B cell (primary cell): Measurements from ENCODE around the gene FCSK. TPM values are rescaled to one million over a fixed set of nuclear protein-coding genes. Genes with fewer than 3 reads are reported as not detected.

Experiments used
- ATAC-seq: fragments of 200-7000 bp; cut with Tn5 transposase; one replicate; pipeline ENCODE4 v1.10.0; 2021; ENCODE audit warnings: low read depth, mild to moderate bottlenecking, moderate number of reproducible peaks, moderate library complexity
- CTCF ChIA-PET: fragments of 350-600 bp; sonication (Branson Sonifier 250); formaldehyde crosslinking; loops from one replicate; lab custom pipeline; 2021; ENCODE audit warnings: antibody characterized with exemption, inconsistent platforms; lab: Charles Lee
- POLR2A ChIA-PET: fragments of 350-600 bp; sonication (Branson Sonifier 250); formaldehyde crosslinking; loops from one replicate; lab custom pipeline; 2021; ENCODE audit warnings: antibody characterized with exemption; lab: Charles Lee
- DNase-seq: peaks from one replicate; pipeline ENCODE4 v3.0.0; 2013
- H2AFZ ChIP-seq: 2 replicates; pipeline ENCODE4 v1.6.1; 2012; ENCODE audit warnings: mild to moderate bottlenecking, low read depth, low read length; ENCODE audit not compliant: insufficient read depth, poor library complexity, severe bottlenecking
- H3K27ac ChIP-seq, 2 donors: 1 replicate in 1 of 2; 2 replicates in 1 of 2; pipeline ENCODE4 v1.5.1; 2012 to 2013; ENCODE audit warnings: low read length in 2 of 2, mild to moderate bottlenecking in 2 of 2, moderate library complexity in 1 of 2
- H3K27me3 ChIP-seq, 4 experiments: fragments of 200-600 bp in 1 of 4; sonication (generic) in 1 of 4; replicated peaks in 1 of 4; 1 replicate in 2 of 4; 2 replicates in 2 of 4; pipeline versions ENCODE4 v1.6.1 to v1.7.0; 2013 to 2016; ENCODE audit warnings: low read length in 3 of 4, mild to moderate bottlenecking in 2 of 4, mixed read lengths in 1 of 4, moderate library complexity in 1 of 4; ENCODE audit not compliant: insufficient read depth in 4 of 4, control insufficient read depth in 3 of 4; ENCODE audit errors: control extremely low read depth in 1 of 4
- H3K36me3 ChIP-seq, 2 experiments: replicated peaks in 1 of 2; 1 replicate in 1 of 2; 2 replicates in 1 of 2; pipeline versions ENCODE4 v1.6.1 to v1.7.1; 2013; ENCODE audit warnings: low read length in 1 of 2; ENCODE audit not compliant: insufficient read depth in 2 of 2, control insufficient read depth in 1 of 2; ENCODE audit errors: control extremely low read depth in 1 of 2, extremely low read depth in 1 of 2
- H3K4me1 ChIP-seq, 2 donors: fragments of 200-600 bp in 1 of 2; sonication (generic) in 1 of 2; 1 replicate in 1 of 2; 2 replicates in 1 of 2; pipeline versions ENCODE4 v1.5.1 to v1.6.1; 2013 to 2017; ENCODE audit warnings: low read length in 2 of 2; ENCODE audit not compliant: control insufficient read depth in 2 of 2, insufficient read depth in 2 of 2
- H3K4me2 ChIP-seq: replicated peaks from 2 replicates; pipeline ENCODE3; 2012; ENCODE audit warnings: mild to moderate bottlenecking, low read depth, low read length; ENCODE audit not compliant: poor library complexity, severe bottlenecking
- H3K4me3 ChIP-seq, 5 experiments: fragments of 200-600 bp in 1 of 5; sonication (generic) in 1 of 5; 1 replicate in 3 of 5; 2 replicates in 2 of 5; pipeline versions ENCODE4 v1.5.1 to v1.7.0; 2011 to 2016; ENCODE audit warnings: low read length in 4 of 5, mild to moderate bottlenecking in 4 of 5, low read depth in 2 of 5, control low read depth in 1 of 5, moderate library complexity in 1 of 5; ENCODE audit not compliant: insufficient read depth in 1 of 5; ENCODE audit errors: control extremely low read depth in 1 of 5, extremely low read depth in 1 of 5
- H3K79me2 ChIP-seq: fragments of 200-600 bp; sonication (generic); one replicate; pipeline ENCODE4 v1.6.0; 2016; ENCODE audit warnings: low read length; ENCODE audit not compliant: control insufficient read depth, insufficient read depth
- H3K9ac ChIP-seq: fragments of 200-600 bp; sonication (generic); 2 replicates; pipeline ENCODE4 v1.6.1; 2017; ENCODE audit warnings: mild to moderate bottlenecking, low read length, moderate library complexity
- H3K9me3 ChIP-seq, 3 donors: one replicate each; pipeline versions ENCODE4 v1.6.1 to v1.7.1; 2013; ENCODE audit warnings: low read length in 2 of 3; ENCODE audit not compliant: control insufficient read depth in 2 of 3, insufficient read depth in 1 of 3; ENCODE audit errors: control extremely low read depth in 1 of 3
- H4K20me1 ChIP-seq: 2 replicates; pipeline ENCODE4 v1.6.0; 2012; ENCODE audit warnings: mild to moderate bottlenecking, low read length; ENCODE audit not compliant: insufficient read depth, control insufficient read depth, poor library complexity, severe bottlenecking
- H3K27ac Mint-ChIP-seq: one replicate; pipeline ENCODE4 v1.8.0; 2021; ENCODE audit warnings: mixed read lengths
- H3K27me3 Mint-ChIP-seq: one replicate; pipeline ENCODE4 v1.8.0; 2021; ENCODE audit warnings: mixed read lengths
- H3K4me1 Mint-ChIP-seq: one replicate; pipeline ENCODE4 v1.8.0; 2021; ENCODE audit warnings: mixed read lengths
- H3K4me3 Mint-ChIP-seq: one replicate; pipeline ENCODE4 v1.8.0; 2021; ENCODE audit warnings: mixed read lengths
- H3K9me3 Mint-ChIP-seq: one replicate; pipeline ENCODE4 v1.8.0; 2022; ENCODE audit warnings: mixed read lengths; ENCODE audit not compliant: insufficient read depth
- CTCF ChIP-seq: fragments of 200-600 bp; IDR thresholded peaks from one replicate; pipeline ENCODE4 v1.8.0; 2022; ENCODE audit warnings: antibody characterized with exemption, mild to moderate bottlenecking
- EZH2 ChIP-seq: IDR thresholded peaks from 2 replicates; pipeline ENCODE4 v1.6.1; 2012; ENCODE audit warnings: borderline replicate concordance, low read depth, mild to moderate bottlenecking, moderate library complexity, low read length; ENCODE audit not compliant: insufficient read depth, poor library complexity, severe bottlenecking
- WGBS: methylation state at CpG from one replicate; pipeline ENCODE4 v1.1.5; 2013; ENCODE audit warnings: missing lambda C conversion rate; ENCODE audit not compliant: insufficient coverage; 5-methylcytosine and 5-hydroxymethylcytosine counted together
- intact Hi-C: fragments of 100-400 bp; cut with micrococcal nuclease; formaldehyde crosslinking; loops from one replicate; pipeline ENCODE4 v1.10.0; 2022
- polyA plus RNA-seq: library from polyadenylated mRNA; depleted of rRNA; stranded (reverse); fragments of >200 nt; gene quantifications from 2 replicates; pipeline ENCODE4 v1.2.3, GENCODE V29; 2012
- total RNA-seq, 2 donors: library from RNA; stranded (reverse); fragments of 120-200 nt in 1 of 2; gene quantifications; 1 replicate in 1 of 2; 2 replicates in 1 of 2; pipeline versions ENCODE4 v1.2.3 to v1.2.4, GENCODE V29; 2013 to 2022

FCSK gene
- total and polyA plus RNA-seq, 2 donors (not counting 1 experiment from before 2014, with no cell fraction given) = 19.4 to 24.8 TPM

GRCh38 chr16:70494202-70494770 lies 39.9 kb downstream of the FCSK start:
- no peaks in the 10 kb centered on the region for H4K20me1 ChIP-seq
- H3K4me3 ChIP-seq = no peak overlapping the region
- ChIA-PET POLR2A (no interaction called here), CTCF (no interaction called here)
- no peaks in the 10 kb centered on the region for H3K9me3 ChIP-seq
- no peak overlapping the region for H2AFZ ChIP-seq
- no peaks in the 10 kb centered on the region for H3K27me3 ChIP-seq
- no peak for ATAC-seq
- no peak overlapping the region for H3K4me2 ChIP-seq
- Mint-ChIP-seq H3K4me1 (no peaks in the 10 kb centered on the region), H3K27me3 (no peaks in the 10 kb centered on the region), H3K9me3 (no peaks in the 10 kb centered on the region), H3K27ac (no peak overlapping the region), H3K4me3 (no peak overlapping the region)
- no peak for DNase-seq
- 91% methylated on average over 4 of the region's 5 CpGs for WGBS
- intact Hi-C loops = no loop called here
- H3K79me2 ChIP-seq = no peaks in the 10 kb centered on the region
- TF ChIP-seq CTCF (no peak), EZH2 (no peak)
- peaks cover 19 to 62% of the 10 kb centered on the region in 2 experiments for H3K36me3 ChIP-seq
- no peaks in the 10 kb centered on the region for H3K4me1 ChIP-seq
- no peak overlapping the region for H3K27ac ChIP-seq
- no peak overlapping the region for H3K9ac ChIP-seq

GRCh38 chr16:70494777-70495176 lies 40.4 kb downstream of the FCSK start:
- H3K36me3 ChIP-seq = peaks cover 18 to 63% of the 10 kb centered on the region in 2 experiments
- no peak for TF ChIP-seq CTCF
- no peak for TF ChIP-seq EZH2
- no peak overlapping the region for H3K27ac ChIP-seq
- H3K79me2 ChIP-seq = no peaks in the 10 kb centered on the region
- intact Hi-C loops = no loop called here
- no peak overlapping the region for H3K4me2 ChIP-seq
- ChIA-PET POLR2A (interaction anchor here (0.7 kb wide), 1 partner anchor 171 kb away, joined by 6 read pairs; no protein-coding TSS in a partner anchor), CTCF (no interaction called here)
- no peaks in the 10 kb centered on the region for H4K20me1 ChIP-seq
- no peaks in the 10 kb centered on the region for H3K9me3 ChIP-seq
- no peak overlapping the region for H3K9ac ChIP-seq
- Mint-ChIP-seq H3K27ac (no peak overlapping the region), H3K4me3 (no peak overlapping the region), H3K4me1 (no peaks in the 10 kb centered on the region), H3K27me3 (no peaks in the 10 kb centered on the region), H3K9me3 (no peaks in the 10 kb centered on the region)
- DNase-seq (no peak), ATAC-seq (no peak)
- H2AFZ ChIP-seq = no peak overlapping the region
- no peaks in the 10 kb centered on the region for H3K27me3 ChIP-seq
- H3K4me1 ChIP-seq = no peaks in the 10 kb centered on the region
- WGBS = no CpG with 5 or more reads among the region's 2 CpGs
- no peak overlapping the region for H3K4me3 ChIP-seq
